Activated T-helper 17 cell treated with anti-CD3 and anti-CD28 coated beads, Interleukin-2, amount 50 U/mL, for 72 hours (primary cell): ENCODE data around the gene TCEA3. TPM values are rescaled to one million over a fixed set of nuclear protein-coding genes. Genes with fewer than 3 reads are reported as not detected.

ENCODE experiments used
- ATAC-seq: fragments of 150-1000 bp; cut with Tn5 transposase; replicated peaks from 2 replicates; pipeline ENCODE4 v1.10.0; 2021; ENCODE audit warnings: mild to moderate bottlenecking, moderate library complexity
- H3K27ac Mint-ChIP-seq: one replicate; pipeline ENCODE4 v1.8.0; 2022; ENCODE audit warnings: mixed read lengths
- H3K27me3 Mint-ChIP-seq: one replicate; pipeline ENCODE4 v1.8.0; 2022; ENCODE audit warnings: mixed read lengths
- H3K36me3 Mint-ChIP-seq: one replicate; pipeline ENCODE4 v1.8.0; 2022; ENCODE audit warnings: low read depth, mild to moderate bottlenecking, mixed read lengths
- H3K4me1 Mint-ChIP-seq: one replicate; pipeline ENCODE4 v1.8.0; 2022; ENCODE audit warnings: mixed read lengths
- H3K4me3 Mint-ChIP-seq: one replicate; pipeline ENCODE4 v1.8.0; 2022; ENCODE audit warnings: mild to moderate bottlenecking, mixed read lengths
- H3K9me3 Mint-ChIP-seq: one replicate; pipeline ENCODE4 v1.8.0; 2022; ENCODE audit warnings: mixed read lengths
- total RNA-seq, 2 donors: library from RNA; stranded (reverse); gene quantifications; one replicate each; pipeline ENCODE4 v1.2.3, GENCODE V29; 2022

TCEA3 gene
- total RNA-seq, 2 donors from 2014 or later = 1.3 to 33.2 TPM

DNA sequence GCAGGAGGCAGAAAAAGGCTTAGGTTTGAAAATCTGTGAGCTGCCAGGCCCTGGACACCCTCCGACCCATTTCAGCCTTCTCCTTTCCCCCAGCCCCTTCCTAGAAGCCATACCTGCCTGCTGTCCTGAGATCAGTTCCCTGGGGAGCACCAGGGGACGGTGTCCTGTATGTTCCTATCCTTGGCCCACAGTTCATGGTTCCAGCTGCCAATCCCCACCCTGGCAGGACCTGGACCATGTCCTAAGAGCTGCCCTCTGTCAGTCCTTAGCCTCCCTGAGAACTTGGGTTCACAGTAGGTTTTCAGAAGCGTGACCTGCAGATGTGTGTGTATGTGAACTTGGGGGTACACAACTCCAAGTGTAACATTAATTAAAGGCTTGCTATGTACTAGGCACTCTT, 3.8 kb downstream of the TCEA3 start:
- ATAC-seq = no peak
- peaks cover 3% of the 10 kb centered on the region for H3K27me3 Mint-ChIP-seq
- no peak overlapping the region for H3K27ac Mint-ChIP-seq
- H3K4me1 Mint-ChIP-seq = peaks cover 17% of the 10 kb centered on the region
- H3K4me3 Mint-ChIP-seq = no peak overlapping the region
- H3K36me3 Mint-ChIP-seq = peaks cover 4% of the 10 kb centered on the region
- H3K9me3 Mint-ChIP-seq = no peaks in the 10 kb centered on the region

DNA sequence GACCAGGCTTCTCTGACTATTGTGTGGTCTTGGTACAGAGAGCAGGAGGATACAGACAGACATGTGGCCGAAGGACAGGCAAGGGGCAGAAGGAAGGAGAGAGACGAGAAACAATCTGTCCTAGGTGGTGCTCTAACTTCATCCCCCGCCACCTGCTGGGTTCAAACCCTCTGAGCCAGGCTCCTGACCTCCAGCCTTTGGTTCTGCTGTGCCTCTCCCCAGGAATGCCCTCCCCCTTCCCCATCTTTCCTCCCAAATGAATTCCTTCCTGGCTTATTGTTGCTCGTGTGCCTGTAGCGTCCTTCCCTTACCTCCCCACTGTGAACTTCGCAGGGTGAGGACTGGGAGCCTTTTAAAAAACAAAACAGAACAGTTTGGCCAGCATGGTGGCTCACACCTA, 5.4 kb downstream of the TCEA3 start:
- Mint-ChIP-seq H3K4me1 (peaks cover 17% of the 10 kb centered on the region), H3K9me3 (no peaks in the 10 kb centered on the region), H3K27me3 (peaks cover 3% of the 10 kb centered on the region), H3K27ac (no peak overlapping the region), H3K4me3 (no peak overlapping the region), H3K36me3 (peaks cover 4% of the 10 kb centered on the region)
- no peak for ATAC-seq

DNA sequence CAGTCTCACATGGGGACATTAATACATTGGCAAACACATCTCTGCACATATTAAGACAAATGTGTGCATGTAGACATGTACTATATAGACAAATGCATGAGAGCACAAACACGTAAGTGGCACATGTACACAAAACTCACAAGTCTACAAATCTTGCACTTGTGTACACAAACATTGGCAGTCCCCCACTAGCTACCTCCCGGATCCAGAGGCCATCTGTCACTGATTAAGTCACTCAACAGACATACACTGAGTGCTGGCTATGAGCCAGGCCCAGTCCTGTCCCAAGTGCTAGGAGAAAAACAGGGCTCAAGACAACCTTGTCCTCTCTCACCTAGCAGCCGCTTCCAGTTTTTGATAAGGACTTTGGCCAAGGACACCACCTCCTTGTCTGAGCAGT, 7.0 kb downstream of the TCEA3 start:
- H3K9me3 Mint-ChIP-seq = no peaks in the 10 kb centered on the region
- H3K36me3 Mint-ChIP-seq = peaks cover 4% of the 10 kb centered on the region
- peaks cover 8% of the 10 kb centered on the region for H3K4me1 Mint-ChIP-seq
- no peak for ATAC-seq
- H3K27ac Mint-ChIP-seq = no peak overlapping the region
- H3K27me3 Mint-ChIP-seq = no peaks in the 10 kb centered on the region
- no peak overlapping the region for H3K4me3 Mint-ChIP-seq

DNA sequence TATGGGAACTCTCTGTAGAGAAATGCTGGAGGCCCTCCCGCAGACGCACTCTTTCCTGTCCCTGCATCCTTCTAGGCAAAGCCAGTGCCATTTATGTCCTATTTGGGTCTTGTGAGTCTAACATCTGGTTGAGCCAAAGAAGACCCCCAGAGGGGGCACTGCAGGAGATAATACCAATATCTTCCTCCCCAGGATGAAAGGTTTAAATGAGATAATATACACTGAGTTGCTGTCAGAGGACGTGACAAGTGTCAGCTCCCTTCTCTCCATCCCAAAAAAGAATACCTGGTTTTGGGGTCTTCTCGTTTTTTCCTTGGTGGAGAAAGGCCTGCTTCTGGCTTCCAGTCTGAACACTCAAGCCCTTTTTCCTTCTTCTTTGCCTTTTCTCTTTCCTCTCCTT, 7.6 kb downstream of the TCEA3 start:
- Mint-ChIP-seq H3K36me3 (peaks cover 4% of the 10 kb centered on the region), H3K27ac (no peak overlapping the region), H3K9me3 (no peaks in the 10 kb centered on the region), H3K4me3 (no peak overlapping the region), H3K4me1 (peaks cover 2% of the 10 kb centered on the region), H3K27me3 (no peaks in the 10 kb centered on the region)
- ATAC-seq = no peak

DNA sequence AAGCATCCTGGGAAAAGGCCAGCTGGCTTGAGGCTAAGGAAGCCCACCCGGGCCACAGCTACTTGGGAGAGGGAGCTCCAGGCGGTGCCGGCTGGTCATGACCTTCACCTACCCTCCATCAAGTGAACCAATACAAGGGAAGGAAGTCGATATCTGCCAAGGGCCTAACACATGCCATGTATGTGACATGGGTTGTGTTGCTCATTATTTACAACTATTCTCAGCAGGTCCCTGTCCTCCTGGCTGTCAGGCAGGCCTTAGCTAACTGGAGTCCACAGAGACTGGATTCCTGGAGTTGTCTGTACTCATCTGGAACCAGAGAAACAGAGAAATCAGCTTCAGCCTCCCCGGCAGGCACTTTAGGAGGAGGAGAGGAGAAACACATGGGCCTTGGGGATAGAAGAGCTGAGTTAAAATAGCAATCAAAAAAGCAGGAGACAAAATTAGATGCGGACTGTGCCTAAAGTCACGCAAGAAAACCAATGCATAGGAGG, 15.7 kb downstream of the TCEA3 start:
- H3K4me1 Mint-ChIP-seq = no peaks in the 10 kb centered on the region
- ATAC-seq = no peak
- H3K9me3 Mint-ChIP-seq = no peaks in the 10 kb centered on the region
- no peak overlapping the region for H3K27ac Mint-ChIP-seq
- no peaks in the 10 kb centered on the region for H3K36me3 Mint-ChIP-seq
- no peaks in the 10 kb centered on the region for H3K27me3 Mint-ChIP-seq
- H3K4me3 Mint-ChIP-seq = no peak overlapping the region

DNA sequence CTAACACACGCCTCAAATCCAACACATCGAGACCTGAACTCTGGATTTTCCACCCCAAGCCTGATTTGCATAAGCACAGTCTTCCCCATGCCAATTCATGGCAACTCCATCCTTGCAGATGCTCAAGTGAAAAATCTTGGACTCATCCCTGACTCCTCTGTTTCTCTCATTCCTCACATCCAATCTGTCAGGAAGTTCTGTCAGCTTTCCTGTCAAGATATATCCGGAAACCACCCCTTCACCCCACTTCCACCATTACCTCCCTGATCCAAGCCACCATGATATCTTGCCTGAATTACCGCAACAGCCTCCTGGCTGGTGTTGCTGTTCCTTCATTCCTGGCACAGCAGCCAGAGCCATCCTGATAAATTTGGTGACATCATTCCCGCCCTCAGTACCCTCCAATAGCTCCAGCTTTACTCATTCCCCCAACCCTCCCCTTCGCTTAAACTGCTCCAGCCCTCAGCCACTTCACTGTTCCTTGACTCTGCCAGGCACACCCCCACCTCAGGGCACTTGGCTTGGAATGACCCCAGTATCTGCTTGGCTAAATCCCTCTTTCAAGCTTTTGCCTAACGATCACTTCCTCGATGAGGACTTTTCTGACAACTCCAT, 17.4 kb downstream of the TCEA3 start:
- ATAC-seq = no peak
- Mint-ChIP-seq H3K9me3 (no peaks in the 10 kb centered on the region), H3K4me3 (no peak overlapping the region), H3K27ac (no peak overlapping the region), H3K4me1 (no peaks in the 10 kb centered on the region), H3K36me3 (no peaks in the 10 kb centered on the region), H3K27me3 (no peaks in the 10 kb centered on the region)

DNA sequence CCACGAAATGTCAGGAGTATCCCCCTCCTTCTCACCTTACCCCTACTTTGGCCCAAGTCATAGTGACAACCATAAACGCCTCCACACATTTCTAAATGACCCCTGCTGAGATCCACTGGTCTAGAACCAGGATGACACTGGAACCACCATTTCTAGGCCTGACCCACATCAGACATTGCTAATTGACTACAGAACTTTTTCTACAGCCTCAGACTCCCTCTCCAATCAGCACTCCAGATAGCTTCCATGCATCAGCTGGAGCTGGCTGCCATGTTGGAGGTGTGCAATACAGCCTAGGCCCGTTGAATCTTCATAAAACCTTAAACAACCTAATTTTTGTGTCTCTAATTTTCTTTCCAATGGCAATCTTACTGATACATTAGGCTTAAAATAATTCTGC, 18.6 kb downstream of the TCEA3 start:
- Mint-ChIP-seq H3K9me3 (no peaks in the 10 kb centered on the region), H3K4me3 (no peak overlapping the region), H3K36me3 (no peaks in the 10 kb centered on the region), H3K27me3 (no peaks in the 10 kb centered on the region), H3K4me1 (no peaks in the 10 kb centered on the region), H3K27ac (no peak overlapping the region)
- no peak for ATAC-seq

DNA sequence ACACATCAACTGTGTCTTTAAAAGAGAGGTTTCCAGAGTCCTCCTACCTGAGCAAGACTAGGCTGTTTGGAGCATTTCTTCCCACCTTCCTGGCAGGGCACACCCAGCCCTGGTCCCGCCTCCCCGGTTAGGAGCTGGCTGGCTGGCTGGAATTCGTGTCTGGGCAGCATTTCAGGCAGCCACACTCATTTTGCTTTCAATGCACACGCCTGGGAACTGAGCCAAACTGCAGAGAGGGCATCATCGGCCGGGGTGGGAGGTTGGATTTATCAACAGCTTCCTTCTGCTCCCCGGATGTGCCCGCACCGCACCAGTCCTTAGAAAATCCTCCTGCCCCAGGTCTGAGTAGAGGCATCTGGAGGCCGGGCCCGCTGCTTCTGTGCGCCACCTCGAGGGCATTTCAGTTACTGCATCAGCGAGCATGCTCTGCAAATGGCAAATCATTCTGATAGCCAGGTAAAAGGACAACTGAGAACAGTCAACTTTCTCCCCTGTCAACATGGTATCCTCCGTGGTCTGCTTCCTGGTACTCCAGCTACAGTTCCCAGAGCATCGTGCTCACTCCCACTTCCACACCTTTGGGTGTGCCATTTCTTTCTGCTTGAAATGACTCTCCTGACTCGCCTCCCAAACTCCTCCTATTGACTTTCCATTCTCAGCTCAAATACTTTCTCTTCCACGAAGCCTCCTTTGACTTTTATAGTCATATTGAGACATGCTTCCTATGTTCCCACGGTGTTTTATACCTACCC, 20.6 kb downstream of the TCEA3 start:
- H3K36me3 Mint-ChIP-seq = no peaks in the 10 kb centered on the region

DNA sequence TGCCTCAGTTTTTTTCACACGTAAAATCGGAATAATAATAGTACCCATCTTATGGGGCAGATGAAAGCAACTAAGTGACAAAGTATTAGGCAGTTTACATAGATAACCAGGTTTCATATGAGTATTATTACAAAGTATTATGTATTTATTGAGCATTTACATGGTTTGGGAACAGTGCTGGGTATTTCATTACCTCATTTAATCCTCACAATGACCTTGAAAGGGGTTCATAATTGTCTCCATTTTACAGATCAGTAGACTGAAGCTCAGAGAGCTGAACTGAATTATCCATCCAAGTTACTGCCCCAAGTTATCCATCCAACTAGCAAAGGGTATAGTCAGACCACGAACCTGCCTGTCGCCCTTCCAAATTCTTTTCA, 21.2 kb downstream of the TCEA3 start:
- no peak for ATAC-seq
- H3K9me3 Mint-ChIP-seq = no peaks in the 10 kb centered on the region
- H3K27ac Mint-ChIP-seq = no peak overlapping the region
- H3K27me3 Mint-ChIP-seq = no peaks in the 10 kb centered on the region
- peak overlapping the region; percentile 0 for H3K4me3 Mint-ChIP-seq
- H3K4me1 Mint-ChIP-seq = no peaks in the 10 kb centered on the region
- no peaks in the 10 kb centered on the region for H3K36me3 Mint-ChIP-seq

More for the DNA sequence above, 20.6 kb downstream of the TCEA3 start:
- ATAC-seq = peak; percentile 91
- H3K27ac Mint-ChIP-seq = no peak overlapping the region
- no peaks in the 10 kb centered on the region for H3K27me3 Mint-ChIP-seq
- H3K4me3 Mint-ChIP-seq = peak overlapping the region; percentile 0
- no peaks in the 10 kb centered on the region for H3K9me3 Mint-ChIP-seq
- no peaks in the 10 kb centered on the region for H3K4me1 Mint-ChIP-seq

DNA sequence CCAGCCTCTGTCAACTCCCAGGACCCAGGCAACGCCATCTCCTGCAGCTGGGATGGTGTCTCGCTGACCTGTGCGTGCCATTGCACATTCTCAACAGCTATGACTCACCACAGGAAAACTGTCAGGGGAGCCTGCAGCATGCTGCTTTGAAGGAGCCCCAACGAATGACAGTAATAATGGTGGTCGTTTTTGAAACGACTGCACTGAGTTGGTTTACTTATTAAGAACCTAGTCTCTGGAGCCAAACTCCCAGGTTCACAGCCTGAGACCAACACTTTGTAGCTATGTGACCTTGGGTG, 21.6 kb downstream of the TCEA3 start:
- H3K27me3 Mint-ChIP-seq = no peaks in the 10 kb centered on the region
- H3K4me1 Mint-ChIP-seq = no peaks in the 10 kb centered on the region
- H3K36me3 Mint-ChIP-seq = no peaks in the 10 kb centered on the region
- no peak overlapping the region for H3K4me3 Mint-ChIP-seq
- H3K27ac Mint-ChIP-seq = no peak overlapping the region
- H3K9me3 Mint-ChIP-seq = no peaks in the 10 kb centered on the region
- ATAC-seq = no peak

DNA sequence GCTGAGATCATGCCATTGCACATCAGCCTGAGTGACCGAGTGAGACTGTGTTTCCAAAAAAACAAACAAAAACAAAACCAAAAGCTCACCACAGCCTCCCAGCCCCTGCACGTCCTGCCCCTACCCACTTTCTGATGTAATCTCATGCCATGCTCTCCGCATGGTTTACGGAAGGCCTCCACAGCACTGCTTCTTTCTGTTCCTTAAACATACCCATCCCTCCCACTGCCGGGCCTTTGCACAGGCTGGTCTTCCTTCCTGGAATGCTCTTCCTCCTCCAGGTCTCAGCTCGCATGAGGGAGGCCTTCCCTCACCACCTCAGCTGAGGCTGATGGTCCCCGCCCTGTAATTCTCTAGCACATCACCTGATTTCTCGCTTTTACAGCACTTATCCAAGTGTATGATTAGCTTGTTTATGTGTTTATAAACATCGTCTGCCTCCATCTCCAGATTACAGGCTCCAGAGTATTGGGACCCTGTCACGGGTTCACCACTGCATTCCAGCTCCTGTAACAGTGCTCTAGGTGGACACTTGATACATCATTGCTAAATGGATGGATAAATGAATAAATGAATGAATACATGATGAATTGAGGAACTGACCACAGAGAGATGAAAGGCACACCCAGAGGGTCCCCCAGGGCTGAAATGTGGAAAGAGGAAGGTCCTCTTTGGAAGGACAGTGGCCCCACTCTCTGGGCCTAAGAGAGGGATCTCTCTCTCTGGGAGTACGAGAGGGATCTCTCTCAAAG, 22.1 kb downstream of the TCEA3 start:
- no peaks in the 10 kb centered on the region for H3K27me3 Mint-ChIP-seq
- no peaks in the 10 kb centered on the region for H3K4me1 Mint-ChIP-seq
- no peaks in the 10 kb centered on the region for H3K9me3 Mint-ChIP-seq
- H3K36me3 Mint-ChIP-seq = no peaks in the 10 kb centered on the region
- H3K4me3 Mint-ChIP-seq = no peak overlapping the region
- no peak for ATAC-seq
- no peak overlapping the region for H3K27ac Mint-ChIP-seq

DNA sequence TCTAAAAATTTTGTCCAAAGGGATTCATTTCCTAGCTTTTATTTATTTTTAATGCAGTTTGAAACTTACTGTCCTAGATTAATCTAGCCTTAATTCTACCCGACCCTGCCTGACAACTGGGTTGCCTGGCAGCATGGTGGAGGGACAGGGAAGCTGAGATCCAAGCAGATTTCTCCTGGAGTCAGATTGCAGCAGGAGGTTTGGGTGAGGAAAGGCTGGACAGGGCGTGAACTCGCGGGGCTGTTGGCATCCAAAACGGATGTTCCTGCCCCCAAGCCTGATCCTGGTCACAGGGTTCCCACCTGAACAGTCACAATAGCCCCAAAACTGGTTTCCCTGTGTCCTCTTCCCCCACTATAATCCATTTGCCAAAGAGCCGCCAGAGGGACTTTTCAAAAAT, 23.2 kb downstream of the TCEA3 start:
- H3K36me3 Mint-ChIP-seq = no peaks in the 10 kb centered on the region
- H3K4me3 Mint-ChIP-seq = no peak overlapping the region
- H3K27ac Mint-ChIP-seq = no peak overlapping the region
- H3K27me3 Mint-ChIP-seq = no peaks in the 10 kb centered on the region
- no peak for ATAC-seq
- no peaks in the 10 kb centered on the region for H3K4me1 Mint-ChIP-seq
- no peaks in the 10 kb centered on the region for H3K9me3 Mint-ChIP-seq

DNA sequence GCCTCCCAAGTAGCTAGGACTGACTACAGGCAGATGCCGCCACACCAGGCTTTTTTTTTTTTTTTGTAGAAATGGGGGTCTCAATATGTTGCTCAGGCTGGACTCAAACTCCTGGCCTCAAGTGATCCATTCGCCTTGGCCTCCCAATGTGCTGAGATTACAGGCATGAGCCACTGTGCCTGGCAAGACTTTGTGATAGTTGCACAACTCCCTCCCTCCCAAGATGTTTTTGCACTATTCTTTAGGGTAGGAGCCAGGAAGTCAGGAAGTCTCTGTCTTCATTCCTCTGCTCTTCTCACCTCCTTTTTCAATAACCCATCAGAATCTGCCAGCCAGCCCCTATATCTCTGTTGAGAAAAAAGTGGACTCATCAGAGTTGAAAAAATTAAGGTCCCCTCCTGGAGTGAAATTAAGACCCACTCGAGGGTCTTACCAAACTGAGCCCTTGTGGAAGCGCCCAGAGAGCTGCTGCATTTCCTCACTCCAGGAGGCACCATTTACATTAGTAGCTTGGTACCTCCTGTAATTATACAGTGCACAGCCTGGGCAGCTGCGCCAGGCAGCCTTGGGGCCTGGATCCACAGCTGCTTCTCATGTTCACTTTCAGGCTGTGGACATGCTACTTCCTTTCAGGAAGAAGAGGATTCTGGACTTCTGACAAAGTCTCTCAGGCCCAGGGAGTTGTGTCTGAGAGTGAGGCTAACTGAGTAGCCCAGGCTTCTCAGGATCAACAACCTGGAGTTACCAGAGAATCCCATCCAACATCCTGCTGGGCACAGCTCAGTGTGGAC, 24.0 kb downstream of the TCEA3 start:
- H3K36me3 Mint-ChIP-seq = no peaks in the 10 kb centered on the region
- no peak overlapping the region for H3K27ac Mint-ChIP-seq
- H3K4me1 Mint-ChIP-seq = no peaks in the 10 kb centered on the region
- no peak for ATAC-seq
- H3K27me3 Mint-ChIP-seq = no peaks in the 10 kb centered on the region
- no peak overlapping the region for H3K4me3 Mint-ChIP-seq
- H3K9me3 Mint-ChIP-seq = no peaks in the 10 kb centered on the region

DNA sequence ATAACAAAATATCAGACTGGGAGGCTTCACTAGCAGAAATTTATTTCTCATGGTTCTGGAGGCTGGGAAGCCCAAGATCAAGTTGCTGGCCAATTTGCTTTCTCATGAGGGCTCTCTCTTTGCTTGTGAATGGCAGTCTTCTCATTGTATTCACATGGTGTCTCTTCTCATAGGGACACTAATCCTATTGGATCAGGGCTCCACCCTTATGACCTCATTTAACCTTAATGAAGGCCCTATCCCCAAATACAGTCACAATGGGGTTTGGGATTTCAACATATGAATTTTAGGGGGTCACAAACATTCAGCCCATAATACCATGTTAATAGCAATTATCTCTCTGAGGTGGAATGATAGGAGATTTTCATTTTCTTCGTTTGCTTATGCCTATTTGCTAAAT, 25.3 kb downstream of the TCEA3 start:
- no peaks in the 10 kb centered on the region for H3K36me3 Mint-ChIP-seq
- H3K27ac Mint-ChIP-seq = no peak overlapping the region
- H3K4me3 Mint-ChIP-seq = no peak overlapping the region
- H3K27me3 Mint-ChIP-seq = no peaks in the 10 kb centered on the region
- no peaks in the 10 kb centered on the region for H3K4me1 Mint-ChIP-seq
- H3K9me3 Mint-ChIP-seq = no peaks in the 10 kb centered on the region
- ATAC-seq = no peak
